ENCODE measurements around the gene TSPAN18.

DNA sequence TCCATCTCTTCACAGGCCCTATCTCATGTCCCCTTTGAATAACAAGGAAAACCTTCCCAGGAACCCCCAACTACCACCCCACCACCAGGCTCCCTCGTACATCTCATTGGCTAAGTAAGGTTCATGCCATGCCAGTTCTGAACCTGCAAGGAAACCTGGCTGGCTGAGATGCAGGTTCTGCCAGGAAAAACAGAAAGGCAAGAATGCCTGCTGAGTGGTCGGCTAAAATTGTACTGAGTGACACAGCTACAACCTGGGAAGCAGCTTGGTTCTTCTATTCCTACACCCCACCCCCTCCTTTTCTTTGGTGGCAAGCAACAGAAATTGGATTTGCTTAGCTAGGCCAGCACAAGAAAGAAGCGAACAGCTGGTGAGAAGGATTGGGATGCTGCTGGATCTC lies 36.1 kb upstream of the TSPAN18 start:
- TF ChIP-seq CTCF (IDR thresholded peaks at IDR 0.05; ENCODE audit: insufficient read depth, low read depth, low read length) (no peak), EZH2 (IDR thresholded peaks at IDR 0.05; ENCODE audit: insufficient read depth, low read length) (no peak)
